ENCODE measurements around the gene APBB2.
A peak's percentile ranks its signal among the peaks of the same experiment; 100 is the strongest.
"Not testable (repeated sequence)": the region's sequence is repeated elsewhere in the genome, so short reads cannot be mapped to it uniquely, and the experiment has no call there.

Gene APBB2

DNA sequence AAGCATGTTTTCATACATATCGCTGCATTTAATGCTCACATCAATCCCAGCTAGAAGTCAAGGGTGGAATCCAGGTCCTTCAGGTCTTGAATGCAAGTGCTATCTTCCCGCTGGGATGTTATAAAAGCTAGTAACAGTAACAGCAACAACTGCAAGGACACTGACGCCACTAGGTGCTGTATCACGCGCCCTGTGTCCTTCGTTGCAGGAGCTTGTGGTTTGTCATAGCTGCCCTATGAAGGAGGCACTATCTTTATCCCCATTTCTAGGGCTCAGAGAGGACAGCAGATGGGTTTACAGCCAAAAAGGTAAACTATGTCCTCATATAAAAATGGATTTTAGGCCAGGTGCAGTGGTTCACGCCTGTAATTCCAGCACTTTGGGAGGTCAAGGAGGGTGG lies 261.7 kb downstream of the APBB2 start:
- no peak for DNase-seq

GRCh38 chr4:40952217-40952616 lies 262.1 kb downstream of the APBB2 start:
- no peak for DNase-seq

- no peak for DNase-seq
Observed at GRCh38 chr4:40951026-40951425, 263.3 kb downstream of the APBB2 start.

DNA sequence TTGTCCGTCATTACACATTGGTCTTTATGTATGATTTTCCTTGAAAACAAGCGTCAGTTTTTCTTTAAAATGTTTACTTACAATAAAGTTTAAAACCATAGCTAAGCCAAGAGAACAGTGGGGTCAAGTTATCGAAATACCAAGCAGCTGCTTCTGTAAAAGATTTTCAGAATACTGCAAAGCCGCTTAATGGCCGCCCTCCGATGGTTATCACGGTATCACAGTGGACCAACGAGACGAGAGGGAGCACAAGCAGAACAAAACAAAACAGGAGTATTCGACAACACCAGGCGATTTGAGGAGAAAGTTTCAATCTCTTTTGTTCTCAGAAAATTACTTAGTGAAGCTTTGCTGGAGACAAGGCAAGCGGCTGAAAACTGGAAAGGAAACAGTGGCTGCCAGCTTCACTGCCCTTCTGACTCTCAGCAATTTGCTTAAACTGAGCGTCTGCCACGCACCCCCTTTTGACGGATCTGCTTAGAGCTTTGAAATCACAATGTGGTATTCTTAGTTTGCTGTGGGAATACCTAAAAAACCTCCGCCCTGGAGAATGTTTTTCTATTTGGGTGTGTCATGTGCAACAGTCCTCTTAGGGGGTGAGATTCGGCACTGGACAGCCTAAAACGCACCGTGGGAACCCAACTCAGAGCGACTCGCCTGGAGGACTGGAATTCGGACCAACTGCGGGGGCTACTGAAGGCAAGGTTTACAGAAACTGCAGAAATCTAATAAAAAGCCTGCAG lies 264.8 kb downstream of the APBB2 start:
- no peak for DNase-seq

DNA sequence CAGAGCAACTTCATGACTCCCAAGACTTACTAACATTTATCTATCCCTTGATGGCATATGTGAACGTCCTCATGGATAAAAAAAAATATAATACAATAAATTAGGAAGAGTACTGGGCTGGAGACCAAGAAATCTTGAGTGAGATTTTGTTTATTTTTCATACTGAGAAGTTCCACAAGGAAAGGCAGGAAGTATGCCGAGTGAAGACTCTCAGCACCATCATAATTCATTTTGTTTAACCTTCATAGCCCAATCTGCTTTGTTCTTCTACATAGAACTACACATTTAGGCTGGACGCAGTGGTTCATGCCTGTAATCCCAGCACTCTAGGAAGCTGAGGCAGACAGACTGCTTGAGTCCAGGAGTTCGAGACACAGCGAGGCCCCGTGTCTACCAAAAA lies 266.3 kb downstream of the APBB2 start:
- DNase-seq = no peak

DNA sequence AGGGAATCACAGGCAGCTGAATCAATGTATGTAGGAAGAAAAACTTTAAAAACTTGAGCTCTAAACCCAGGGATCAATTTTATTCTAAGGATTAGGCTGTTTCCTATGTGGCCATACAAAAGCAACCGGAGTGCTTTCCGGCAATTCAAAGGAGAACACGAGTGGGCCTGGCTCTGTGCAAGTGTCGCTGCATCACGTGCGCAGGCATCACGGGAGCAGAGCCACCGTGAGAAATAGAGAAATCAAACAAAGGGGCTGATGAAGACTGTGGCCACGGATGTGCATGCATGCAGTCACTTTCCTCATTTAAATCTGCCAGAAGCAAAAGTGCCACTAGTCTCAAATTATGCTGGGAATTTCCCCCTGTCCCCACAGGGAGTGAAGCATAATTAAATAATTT lies 267.7 kb downstream of the APBB2 start:
- DNase-seq = peak in 14 of 58 donors; percentile 5 to 54 (median 29)

DNA sequence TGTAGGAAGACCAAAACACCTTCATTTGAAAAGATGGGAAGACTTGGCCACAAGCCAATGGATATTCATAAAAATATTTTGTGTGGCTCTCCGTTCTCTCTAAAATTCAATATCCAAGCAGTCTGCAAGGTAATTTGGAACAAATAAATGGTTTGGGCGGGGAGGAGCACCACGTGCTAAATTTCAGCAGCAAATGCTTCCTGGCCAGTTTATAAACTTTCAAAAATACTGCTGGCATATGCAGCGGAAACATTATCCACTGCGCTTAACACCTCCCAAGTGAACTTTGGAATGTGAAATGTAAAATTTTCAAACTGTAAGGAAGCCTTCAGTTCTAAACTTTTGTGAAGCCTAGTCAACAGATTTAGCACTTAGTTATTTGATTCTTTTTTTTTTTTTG lies 273.6 kb downstream of the APBB2 start:
- DNase-seq = no peak

- DNase-seq = no peak
Observed at GRCh38 chr4:40940317-40940741, 274.0 kb downstream of the APBB2 start.

DNA sequence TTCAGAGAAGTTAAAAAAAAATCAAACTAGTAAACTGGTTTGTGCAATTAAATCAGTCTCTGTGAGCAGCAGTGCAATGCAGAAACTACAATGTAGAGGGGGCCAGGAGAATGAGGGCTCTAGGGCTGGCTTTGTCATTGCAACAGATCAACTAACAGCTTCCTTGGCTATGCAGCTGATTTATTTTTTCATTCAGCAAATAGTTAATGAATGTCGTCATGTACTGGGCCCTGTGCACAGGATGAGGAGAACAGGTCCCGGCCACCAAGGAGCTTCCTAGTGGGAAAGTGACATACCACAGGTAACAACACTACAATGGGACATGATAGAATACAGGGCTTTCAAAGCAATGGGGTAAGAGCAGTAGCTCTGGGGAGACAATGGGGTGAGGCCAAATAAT lies 274.5 kb downstream of the APBB2 start:
- DNase-seq = no peak

- DNase-seq = no peak
Observed at GRCh38 chr4:40938337-40938736, 276.0 kb downstream of the APBB2 start.

DNA sequence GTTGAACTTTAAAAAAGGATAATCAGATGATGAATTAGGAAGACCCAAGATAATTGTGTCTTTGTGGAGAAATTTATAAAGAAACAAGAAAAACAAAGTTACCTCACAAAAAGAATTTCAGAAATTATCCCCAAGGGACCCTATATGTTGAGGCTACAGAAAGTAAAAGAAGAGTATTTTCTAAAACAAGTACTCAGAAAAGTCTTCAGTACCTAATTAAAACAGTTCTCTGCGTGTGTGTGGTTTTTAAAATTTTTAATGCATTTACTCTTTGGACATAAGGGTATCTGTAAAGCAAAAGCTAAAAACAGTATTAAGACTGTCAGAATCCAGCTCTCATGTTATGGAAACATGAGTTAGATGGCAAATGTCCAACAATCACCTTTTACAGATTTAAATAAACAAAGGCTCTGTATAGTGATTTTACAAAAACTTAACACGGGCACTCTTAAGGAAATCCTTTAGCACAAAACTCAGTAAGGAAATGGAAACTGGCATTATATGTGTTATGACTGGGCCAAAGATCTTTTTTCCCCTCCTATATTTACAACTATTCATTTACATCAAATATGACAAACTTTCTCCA lies 277.1 kb downstream of the APBB2 start:
- DNase-seq = no peak

DNA sequence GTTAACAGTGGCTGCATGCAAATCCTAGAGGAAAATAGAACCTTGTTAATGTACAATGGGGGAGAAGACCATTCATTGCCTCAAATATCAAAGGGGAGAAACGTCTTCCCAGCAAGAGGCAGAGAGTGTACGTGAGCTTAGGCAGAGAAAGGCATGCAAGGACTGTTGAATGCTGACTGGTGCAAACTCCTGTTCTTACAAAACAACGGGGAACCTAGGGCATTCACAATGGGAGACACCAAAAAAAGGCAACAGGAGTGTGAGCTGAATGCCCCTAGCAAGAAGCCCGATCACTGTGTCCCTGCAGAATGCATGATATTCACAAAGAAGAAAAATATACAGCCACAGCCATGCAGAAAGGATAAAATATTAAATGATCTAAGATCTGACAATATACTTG lies 279.7 kb downstream of the APBB2 start:
- no peak for DNase-seq

- DNase-seq = peak in 48 of 58 donors; percentile 12 to 80 (median 58)
Observed at GRCh38 chr4:40933272-40934053, 280.9 kb downstream of the APBB2 start.

GRCh38 chr4:40931841-40932240 lies 282.5 kb downstream of the APBB2 start:
- no peak for DNase-seq

- no peak for DNase-seq
Observed at GRCh38 chr4:40931238-40931637, 283.1 kb downstream of the APBB2 start.

- DNase-seq = no peak
Observed at GRCh38 chr4:40927074-40927473, 287.3 kb downstream of the APBB2 start.

GRCh38 chr4:40924793-40925117 lies 289.6 kb downstream of the APBB2 start:
- no peak for DNase-seq

DNA sequence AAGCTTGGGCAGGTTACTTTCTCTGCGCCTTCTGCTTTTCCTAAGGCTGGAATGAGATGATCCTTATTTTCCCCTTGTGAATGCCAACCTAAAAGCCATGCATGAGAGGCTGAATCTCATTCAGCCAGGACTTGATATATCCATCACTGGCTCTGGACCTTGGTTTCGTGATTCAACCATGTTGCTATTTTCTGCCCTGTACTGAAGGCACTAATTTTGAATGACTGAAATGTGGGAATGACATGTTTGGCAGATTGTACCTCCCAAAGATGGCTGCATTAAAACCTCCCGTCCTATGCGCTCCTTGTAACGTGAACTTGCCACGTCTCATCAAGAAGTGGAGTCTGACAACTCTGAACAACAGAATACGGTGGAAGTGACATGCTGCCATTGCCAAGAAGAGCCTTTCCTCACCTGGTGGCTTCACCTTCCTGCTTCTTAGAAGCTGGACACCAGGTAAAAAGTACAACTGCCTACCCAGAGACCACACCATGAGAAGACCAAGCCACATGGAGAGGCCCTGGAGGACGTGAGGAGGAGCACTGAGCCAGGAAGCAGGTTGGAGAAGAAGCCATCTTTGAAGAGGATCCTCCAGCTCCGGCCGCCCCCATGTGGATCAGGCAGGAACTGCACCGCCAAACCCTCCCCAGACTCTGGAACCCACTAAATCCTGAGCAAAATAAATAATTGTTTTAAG lies 290.1 kb downstream of the APBB2 start:
- peak in 40 of 58 donors; percentile 2 to 73 (median 29) for DNase-seq

GRCh38 chr4:40923316-40924095 lies 290.8 kb downstream of the APBB2 start:
- DNase-seq = peak in 54 of 58 donors; percentile 9 to 90 (median 66)

GRCh38 chr4:40919976-40920375 lies 294.4 kb downstream of the APBB2 start:
- DNase-seq = not testable (repeated sequence)

GRCh38 chr4:40918330-40918729 lies 296.0 kb downstream of the APBB2 start:
- peak in 16 of 58 donors; percentile 3 to 68 (median 10) for DNase-seq

All from anterior cingulate cortex (tissue), 58 donors.